Spleen (tissue), 11 donors: ENCODE data around the gene MYO16. TPM values are rescaled to one million over a fixed set of nuclear protein-coding genes. Genes with fewer than 3 reads are reported as not detected.

Source experiments
- DNase-seq: peaks from one replicate; pipeline ENCODE4 v3.0.0-alpha.2; 2020
- H3K27ac ChIP-seq, 8 donors: fragments of 200-600 bp; sonication (generic) in 7 of 8; 1 replicate in 4 of 8; 2 replicates in 4 of 8; pipeline versions ENCODE4 v1.5.0 to v1.8.0; 2016 to 2021; ENCODE audit warnings: inconsistent platforms in 4 of 8, mild to moderate bottlenecking in 4 of 8, moderate library complexity in 1 of 8
- H3K27me3 ChIP-seq, 7 donors: fragments of 200-600 bp; sonication (generic) in 6 of 7; replicated peaks in 1 of 7; 1 replicate in 4 of 7; 2 replicates in 3 of 7; pipeline versions ENCODE4 v1.5.0 to v1.8.0; 2016 to 2021; ENCODE audit warnings: inconsistent platforms in 3 of 7, mild to moderate bottlenecking in 1 of 7
- H3K36me3 ChIP-seq, 6 donors: fragments of 200-600 bp; sonication (generic) in 5 of 6; 1 replicate in 4 of 6; 2 replicates in 2 of 6; pipeline versions ENCODE4 v1.5.0 to v1.8.0; 2016 to 2021; ENCODE audit warnings: inconsistent platforms in 2 of 6
- H3K4me1 ChIP-seq, 6 donors: fragments of 200-600 bp; sonication (generic) in 5 of 6; 1 replicate in 3 of 6; 2 replicates in 3 of 6; pipeline versions ENCODE4 v1.5.0 to v1.8.0; 2016 to 2021; ENCODE audit warnings: inconsistent platforms in 3 of 6
- H3K4me3 ChIP-seq, 8 donors: fragments of 200-600 bp; sonication (generic) in 7 of 8; 1 replicate in 4 of 8; 2 replicates in 4 of 8; pipeline versions ENCODE4 v1.5.0 to v1.8.0; 2016 to 2021; ENCODE audit warnings: inconsistent platforms in 4 of 8, mild to moderate bottlenecking in 4 of 8, moderate library complexity in 2 of 8
- H3K9me3 ChIP-seq, 8 donors: fragments of 200-600 bp; sonication (generic) in 7 of 8; 1 replicate in 4 of 8; 2 replicates in 4 of 8; pipeline versions ENCODE4 v1.5.0 to v1.8.0; 2016 to 2021; ENCODE audit warnings: inconsistent platforms in 4 of 8
- CTCF ChIP-seq, 11 experiments: fragments of 200-600 bp in 7 of 11; fragments of 450-650 bp in 4 of 11; sonication (generic) in 4 of 11; IDR thresholded peaks in 8 of 11; conservative IDR thresholded peaks in 3 of 11; 1 replicate in 7 of 11; 2 replicates in 4 of 11; pipeline versions ENCODE4 v1.4.0 to v1.8.0; 2016 to 2021; ENCODE audit warnings: antibody characterized with exemption in 11 of 11, inconsistent platforms in 4 of 11, mild to moderate bottlenecking in 1 of 11
- POLR2A ChIP-seq, 3 donors: fragments of 450-650 bp; IDR thresholded peaks; one replicate each; pipeline ENCODE4 v1.5.1; 2017; ENCODE audit warnings: antibody characterized with exemption in 3 of 3, mild to moderate bottlenecking in 1 of 3
- POLR2AphosphoS5 ChIP-seq, 3 donors: sonication (generic); formaldehyde crosslinking; IDR thresholded peaks; one replicate each; pipeline ENCODE4 v1.5.1; 2017; ENCODE audit warnings: antibody characterized with exemption in 3 of 3
- WGBS, 5 donors: extraction: QIAGEN DNeasy Blood & Tissue Kit in 3 of 5; methylation state at CpG; one replicate each; pipeline versions ENCODE4 v1.1.5 to v1.1.7; 2013 to 2018; 5-methylcytosine and 5-hydroxymethylcytosine counted together
- intact Hi-C: fragments of 100-400 bp; cut with DNase I; formaldehyde crosslinking; loops from one replicate; pipeline ENCODE4 v1.15.0; 2023; ENCODE audit warnings: low total_unique reads
- polyA plus RNA-seq, 3 donors: library from polyadenylated mRNA; stranded (reverse); fragments of 200-250 nt; gene quantifications; one replicate each; pipeline ENCODE4 v1.2.1, GENCODE V29; 2013
- total RNA-seq, 7 donors: library from RNA; depleted of rRNA in 3 of 7; stranded (reverse); fragments of >200 nt in 3 of 7; fragmentation: NEBNext Ultra II Directional in 4 of 7; extraction: Animal tissue kit (Norgen Biotek cat#: 25700) in 4 of 7; gene quantifications; one replicate each; pipeline versions ENCODE4 v1.1.0 to v1.2.1, GENCODE V29; 2016 to 2021
- donor health status: healthy with polysubstance abuse.
- donor health status: DM: no; HTN: no; CAD: no; lungs with moderate emphysema.
- donor health status: DM: no; HTN: no; CAD: no.
- donor health status: Bipolar disorder and iron deficiency.
- donor health status: healthy.
- donor health status: DM: no; HTN: no; CAD: no.
- donor health status: DM: yes; HTN: yes; CAD: no.

The MYO16 gene
- total and polyA plus RNA-seq, 10 donors = 0.03 to 0.51 (median 0.26) TPM; not detected in 1

- peaks cover 0 to 21% (median 3%) of the 10 kb centered on the region in 8 donors for H3K9me3 ChIP-seq
- no peaks in the 10 kb centered on the region for H3K4me1 ChIP-seq
- H3K4me3 ChIP-seq = no peak overlapping the region
- no peak for TF ChIP-seq CTCF (IDR thresholded peaks at IDR 0.05 in 8 of 11, conservative IDR thresholded peaks at IDR 0.05 in 3 of 11)
- no peak for TF ChIP-seq POLR2A (IDR thresholded peaks at IDR 0.05)
- TF ChIP-seq POLR2AphosphoS5 (IDR thresholded peaks at IDR 0.05) = no peak
- no peak for DNase-seq
- no peaks in the 10 kb centered on the region for H3K36me3 ChIP-seq
- H3K27ac ChIP-seq = no peak overlapping the region
- WGBS, 5 donors = 73 to 85% (median 79%) methylated on average over 5 of the region's 5 CpGs
- H3K27me3 ChIP-seq = peaks cover 0 to 10% (median 0%) of the 10 kb centered on the region in 7 donors
- intact Hi-C loops = no loop called here
Measured at GRCh38 chr13:109233293-109233692, 603.9 kb downstream of the MYO16 start.

GRCh38 chr13:109235901-109236300 is 606.5 kb downstream of the MYO16 start:
- DNase-seq = no peak

GRCh38 chr13:109241160-109241559 is 611.7 kb downstream of the MYO16 start:
- Histone ChIP-seq H3K9me3 (no peaks in the 10 kb centered on the region), H3K4me3 (no peak overlapping the region), H3K4me1 (no peaks in the 10 kb centered on the region), H3K36me3 (no peaks in the 10 kb centered on the region), H3K27ac (no peak overlapping the region), H3K27me3 (peaks cover 0 to 5% (median 0%) of the 10 kb centered on the region in 7 donors)
- WGBS, 5 donors = 90 to 97% (median 91%) methylated on average over 2 of the region's 2 CpGs
- intact Hi-C loops = no loop called here
- TF ChIP-seq POLR2AphosphoS5 (IDR thresholded peaks at IDR 0.05) (no peak), CTCF (IDR thresholded peaks at IDR 0.05 in 8 of 11, conservative IDR thresholded peaks at IDR 0.05 in 3 of 11) (no peak), POLR2A (IDR thresholded peaks at IDR 0.05) (no peak)
- no peak for DNase-seq

More at GRCh38 chr13:109235901-109236300, 606.5 kb downstream of the MYO16 start:
- intact Hi-C loops = no loop called here
- no peaks in the 10 kb centered on the region for H3K36me3 ChIP-seq
- no peak overlapping the region for H3K4me3 ChIP-seq
- no peaks in the 10 kb centered on the region for H3K4me1 ChIP-seq
- H3K27ac ChIP-seq = no peak overlapping the region
- 64 to 79% (median 72%) methylated on average over 6 of the region's 6 CpGs for WGBS, 5 donors
- H3K27me3 ChIP-seq = peaks cover 0 to 9% (median 0%) of the 10 kb centered on the region in 7 donors
- no peaks in the 10 kb centered on the region for H3K9me3 ChIP-seq
- no peak for TF ChIP-seq POLR2A (IDR thresholded peaks at IDR 0.05)
- no peak for TF ChIP-seq CTCF (IDR thresholded peaks at IDR 0.05 in 8 of 11, conservative IDR thresholded peaks at IDR 0.05 in 3 of 11)
- TF ChIP-seq POLR2AphosphoS5 (IDR thresholded peaks at IDR 0.05) = no peak

GRCh38 chr13:109243311-109243951 is 614.0 kb downstream of the MYO16 start:
- no peaks in the 10 kb centered on the region for H3K36me3 ChIP-seq

More at GRCh38 chr13:109243311-109243951, 614.0 kb downstream of the MYO16 start:
- DNase-seq = no peak
- H3K4me1 ChIP-seq = no peaks in the 10 kb centered on the region
- H3K27ac ChIP-seq = no peak overlapping the region
- intact Hi-C loops = no loop called here
- TF ChIP-seq CTCF (IDR thresholded peaks at IDR 0.05 in 8 of 11, conservative IDR thresholded peaks at IDR 0.05 in 3 of 11) = no peak
- no peak for TF ChIP-seq POLR2AphosphoS5 (IDR thresholded peaks at IDR 0.05)
- TF ChIP-seq POLR2A (IDR thresholded peaks at IDR 0.05) = no peak
- peaks cover 0 to 19% (median 12%) of the 10 kb centered on the region in 8 donors for H3K9me3 ChIP-seq
- H3K27me3 ChIP-seq = no peaks in the 10 kb centered on the region
- WGBS, 5 donors = 17 to 27% (median 19%) methylated on average over 9 of the region's 9 CpGs
- no peak overlapping the region for H3K4me3 ChIP-seq
